ENCODE measurements around the gene PNPLA4.

GRCh38 chrX:7889135-7889534, 38.1 kb downstream of the PNPLA4 start:
- no peak for TF ChIP-seq CTCF (conservative IDR thresholded peaks at IDR 0.05; ENCODE audit: low read depth in 2 of 2)
- no peak for TF ChIP-seq EZH2 (IDR thresholded peaks at IDR 0.05; ENCODE audit: low read depth, unreplicated experiment)
- TF ChIP-seq POLR2AphosphoS5 (IDR thresholded peaks at IDR 0.05; ENCODE audit: low read depth), result no peak
- no peak for TF ChIP-seq STAT1 (IDR thresholded peaks at IDR 0.05; ENCODE audit: unreplicated experiment)
- TF ChIP-seq, protein P1, sequence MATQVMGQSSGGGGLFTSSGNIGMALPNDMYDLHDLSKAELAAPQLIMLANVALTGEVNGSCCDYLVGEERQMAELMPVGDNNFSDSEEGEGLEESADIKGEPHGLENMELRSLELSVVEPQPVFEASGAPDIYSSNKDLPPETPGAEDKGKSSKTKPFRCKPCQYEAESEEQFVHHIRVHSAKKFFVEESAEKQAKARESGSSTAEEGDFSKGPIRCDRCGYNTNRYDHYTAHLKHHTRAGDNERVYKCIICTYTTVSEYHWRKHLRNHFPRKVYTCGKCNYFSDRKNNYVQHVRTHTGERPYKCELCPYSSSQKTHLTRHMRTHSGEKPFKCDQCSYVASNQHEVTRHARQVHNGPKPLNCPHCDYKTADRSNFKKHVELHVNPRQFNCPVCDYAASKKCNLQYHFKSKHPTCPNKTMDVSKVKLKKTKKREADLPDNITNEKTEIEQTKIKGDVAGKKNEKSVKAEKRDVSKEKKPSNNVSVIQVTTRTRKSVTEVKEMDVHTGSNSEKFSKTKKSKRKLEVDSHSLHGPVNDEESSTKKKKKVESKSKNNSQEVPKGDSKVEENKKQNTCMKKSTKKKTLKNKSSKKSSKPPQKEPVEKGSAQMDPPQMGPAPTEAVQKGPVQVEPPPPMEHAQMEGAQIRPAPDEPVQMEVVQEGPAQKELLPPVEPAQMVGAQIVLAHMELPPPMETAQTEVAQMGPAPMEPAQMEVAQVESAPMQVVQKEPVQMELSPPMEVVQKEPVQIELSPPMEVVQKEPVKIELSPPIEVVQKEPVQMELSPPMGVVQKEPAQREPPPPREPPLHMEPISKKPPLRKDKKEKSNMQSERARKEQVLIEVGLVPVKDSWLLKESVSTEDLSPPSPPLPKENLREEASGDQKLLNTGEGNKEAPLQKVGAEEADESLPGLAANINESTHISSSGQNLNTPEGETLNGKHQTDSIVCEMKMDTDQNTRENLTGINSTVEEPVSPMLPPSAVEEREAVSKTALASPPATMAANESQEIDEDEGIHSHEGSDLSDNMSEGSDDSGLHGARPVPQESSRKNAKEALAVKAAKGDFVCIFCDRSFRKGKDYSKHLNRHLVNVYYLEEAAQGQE (IDR thresholded peaks at IDR 0.05; ENCODE audit: unreplicated experiment), result no peak
- no peak for TF ChIP-seq JUNB (IDR thresholded peaks at IDR 0.05; ENCODE audit: unreplicated experiment)
- no peak for TF ChIP-seq CREB1 (CRISPR knock-in tag; IDR thresholded peaks at IDR 0.05; ENCODE audit: low read depth)
- no peak for TF ChIP-seq EZH2phosphoT487 (IDR thresholded peaks at IDR 0.05; ENCODE audit: unreplicated experiment)
- TF ChIP-seq NANOG (IDR thresholded peaks at IDR 0.05; ENCODE audit: borderline replicate concordance), result no peak
- TF ChIP-seq ETS1 (IDR thresholded peaks at IDR 0.05), result no peak
- TF ChIP-seq ZNF114 (CRISPR knock-in tag; IDR thresholded peaks at IDR 0.05), result no peak
- TF ChIP-seq ZNF331 (CRISPR knock-in tag; IDR thresholded peaks at IDR 0.05; ENCODE audit: low read depth), result no peak

Measured in GM23338 (cell line).